HG02610 (cell line): Measurements from ENCODE around the gene RREB1.
"Not testable (repeated sequence)": the region's sequence is repeated elsewhere in the genome, so short reads cannot be mapped to it uniquely, and the experiment has no call there.

Source experiments
- ATAC-seq: cut with Tn5 transposase; IDR thresholded peaks from one replicate; pipeline ENCODE4 v1.9.1; 2021; ENCODE audit warnings: mild to moderate bottlenecking, moderate library complexity; ENCODE audit not compliant: unreplicated experiment

RREB1 gene

DNA sequence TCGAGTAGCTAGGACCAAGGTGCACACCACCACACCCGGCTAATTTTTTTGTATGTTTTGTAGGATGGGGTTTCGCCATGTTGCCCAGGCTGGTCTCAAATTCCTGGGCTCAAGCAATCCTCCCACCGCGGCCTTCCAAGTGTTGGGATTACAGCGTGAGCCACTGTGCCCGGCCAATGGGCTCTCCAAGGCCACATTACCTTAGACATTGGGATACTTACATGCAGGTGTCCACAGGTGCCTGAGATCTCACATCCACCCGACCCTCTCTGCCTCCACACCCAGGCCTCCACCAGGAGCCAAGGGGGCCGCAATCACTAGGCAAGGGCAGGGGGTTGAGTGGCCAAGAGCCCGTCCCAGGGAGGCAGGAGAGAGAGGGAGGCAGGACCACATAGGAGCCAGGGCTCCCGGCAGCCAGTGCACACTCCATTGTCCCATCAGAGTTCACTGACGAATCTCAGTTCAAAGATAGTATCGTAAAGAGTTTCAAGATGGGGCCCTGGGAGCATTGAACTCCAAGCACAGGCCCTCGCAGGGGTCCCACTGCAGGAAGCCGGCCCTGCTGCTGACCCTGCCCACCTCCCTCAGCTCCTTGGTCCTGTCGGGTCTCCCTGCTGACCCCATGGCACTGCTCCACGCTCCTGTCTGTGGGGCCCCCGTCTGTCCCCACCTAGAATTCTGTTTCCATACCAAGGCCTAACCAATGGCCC, 149.9 kb downstream of the RREB1 start:
- ATAC-seq = no peak

DNA sequence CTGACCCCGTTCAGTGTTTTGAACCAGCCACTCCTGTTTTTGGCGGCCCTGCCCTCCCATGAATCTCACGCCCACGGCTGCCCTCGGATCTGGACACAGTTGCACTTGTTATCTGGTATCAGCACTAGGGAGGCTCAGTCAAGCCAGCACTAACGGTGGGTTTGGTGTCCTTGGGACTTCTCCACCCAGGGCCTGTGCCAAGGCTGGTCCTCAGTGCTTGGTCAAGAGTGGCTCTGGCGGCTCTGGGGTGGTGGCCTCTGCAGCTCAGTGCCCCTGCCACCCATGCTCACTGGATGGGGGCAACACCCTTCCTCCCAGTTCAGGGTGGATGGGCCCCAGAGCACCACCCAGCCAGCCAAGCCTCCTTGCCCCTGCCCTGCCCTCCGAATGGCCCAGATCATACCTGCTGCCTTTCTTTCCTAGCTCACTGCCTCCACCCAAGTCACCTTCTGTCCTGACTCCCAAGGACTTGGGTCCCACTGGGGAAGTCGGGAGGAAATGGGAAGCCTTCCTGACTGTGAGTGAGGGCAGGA, 150.5 kb downstream of the RREB1 start:
- ATAC-seq = no peak

DNA sequence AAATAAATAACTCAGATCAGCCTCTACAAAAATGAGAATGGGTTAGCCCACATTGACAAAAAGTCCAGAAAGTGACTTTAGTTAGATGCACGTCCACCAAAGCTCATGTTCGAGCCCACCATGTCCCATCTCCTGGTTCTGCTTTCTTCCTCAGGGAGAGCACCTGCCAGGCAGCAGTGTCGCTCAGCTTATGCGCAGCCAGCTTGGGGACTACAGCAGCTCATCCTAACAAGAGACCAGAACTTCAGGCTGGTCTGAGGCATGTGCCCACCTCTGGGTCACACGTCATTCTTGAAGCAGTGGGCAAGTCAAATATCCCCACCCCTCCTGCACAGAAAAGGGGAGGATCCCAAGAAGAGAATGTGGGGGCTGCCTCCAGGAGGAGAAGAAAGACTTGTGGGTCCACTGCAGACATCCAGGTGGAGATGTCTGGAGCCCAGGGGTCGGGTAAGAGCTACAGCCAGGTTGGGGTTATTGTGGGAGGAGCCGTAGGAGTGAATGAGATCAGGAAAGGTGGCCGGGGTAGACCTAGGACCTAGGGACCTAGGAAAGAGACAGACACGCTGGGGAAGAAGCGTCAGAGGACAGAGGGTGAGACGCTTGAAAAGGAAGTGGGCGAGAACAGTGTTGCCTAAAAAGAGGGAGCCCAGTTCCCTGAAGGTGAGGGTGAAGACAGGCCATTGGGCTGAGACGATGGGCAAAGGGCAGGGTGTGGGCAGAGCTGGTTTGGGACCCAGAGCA, 152.7 kb downstream of the RREB1 start:
- ATAC-seq = no peak

DNA sequence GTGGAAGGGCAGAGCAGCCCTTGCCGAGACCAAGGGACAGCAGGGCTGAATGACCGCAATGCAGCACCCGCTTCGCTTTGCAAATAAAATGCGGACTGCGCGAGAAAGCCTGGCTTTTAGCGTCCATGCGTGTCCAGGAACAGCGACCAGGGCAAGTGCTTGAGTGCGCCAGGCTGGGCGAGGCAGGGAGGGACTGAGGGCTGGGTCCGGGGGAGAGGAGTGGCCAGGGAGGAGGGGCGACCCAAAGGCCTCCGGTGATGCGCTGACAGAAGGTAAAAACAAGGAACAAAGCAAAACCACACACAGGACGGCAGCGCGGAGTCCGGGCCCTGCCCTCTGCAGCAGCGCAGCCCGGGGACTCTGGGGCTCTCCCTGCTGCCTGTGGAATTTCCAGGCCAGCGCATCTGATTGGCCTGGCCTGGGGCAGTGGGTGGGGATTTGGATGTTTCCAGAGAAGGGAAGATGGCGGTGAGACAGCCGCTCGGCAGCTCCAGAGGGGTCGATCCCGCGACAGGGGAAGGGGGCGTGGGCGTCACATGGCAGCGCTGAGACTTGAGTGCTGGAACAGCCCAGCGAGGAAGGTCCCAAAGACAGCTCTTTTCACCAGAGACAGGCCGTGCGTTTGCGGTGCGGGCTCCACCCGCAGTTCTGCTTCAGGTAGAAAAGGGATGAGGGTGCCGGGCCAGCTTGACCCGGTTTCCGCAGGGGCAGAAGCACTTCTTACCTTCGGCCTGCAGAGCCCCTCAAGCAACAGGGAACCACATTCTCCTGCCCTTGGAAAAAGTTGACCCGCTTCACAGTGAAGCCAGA, 153.5 kb downstream of the RREB1 start:
- peak; percentile 93 for ATAC-seq

DNA sequence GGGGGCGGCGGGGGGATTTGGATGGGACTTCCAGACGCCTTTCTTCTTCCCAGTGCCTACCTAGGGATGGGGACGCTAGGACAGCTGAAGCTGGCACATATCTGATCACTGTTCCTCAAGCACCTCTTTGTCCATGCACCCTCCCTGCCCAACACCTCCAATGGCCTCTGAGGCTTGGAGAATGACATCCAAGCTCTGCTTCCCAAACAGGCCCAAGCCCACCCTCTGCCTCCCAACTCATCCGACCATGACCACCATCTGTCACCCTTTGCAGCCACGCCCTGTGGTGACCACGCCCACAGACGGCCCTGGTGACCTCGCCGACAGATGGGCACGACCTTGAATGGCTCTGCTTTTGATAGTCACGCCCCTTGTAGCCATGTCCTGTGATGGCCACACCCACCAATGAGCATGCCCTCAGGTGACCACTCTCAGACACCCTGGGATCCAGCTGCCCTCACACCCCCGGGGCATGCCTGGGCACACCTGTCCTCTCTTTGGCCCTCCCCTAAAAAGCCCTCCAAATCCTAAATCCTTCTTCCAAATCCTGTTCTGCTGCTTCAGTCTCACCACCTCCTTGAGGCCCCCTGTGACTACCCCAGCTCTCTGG, 154.2 kb downstream of the RREB1 start:
- ATAC-seq = no peak

DNA sequence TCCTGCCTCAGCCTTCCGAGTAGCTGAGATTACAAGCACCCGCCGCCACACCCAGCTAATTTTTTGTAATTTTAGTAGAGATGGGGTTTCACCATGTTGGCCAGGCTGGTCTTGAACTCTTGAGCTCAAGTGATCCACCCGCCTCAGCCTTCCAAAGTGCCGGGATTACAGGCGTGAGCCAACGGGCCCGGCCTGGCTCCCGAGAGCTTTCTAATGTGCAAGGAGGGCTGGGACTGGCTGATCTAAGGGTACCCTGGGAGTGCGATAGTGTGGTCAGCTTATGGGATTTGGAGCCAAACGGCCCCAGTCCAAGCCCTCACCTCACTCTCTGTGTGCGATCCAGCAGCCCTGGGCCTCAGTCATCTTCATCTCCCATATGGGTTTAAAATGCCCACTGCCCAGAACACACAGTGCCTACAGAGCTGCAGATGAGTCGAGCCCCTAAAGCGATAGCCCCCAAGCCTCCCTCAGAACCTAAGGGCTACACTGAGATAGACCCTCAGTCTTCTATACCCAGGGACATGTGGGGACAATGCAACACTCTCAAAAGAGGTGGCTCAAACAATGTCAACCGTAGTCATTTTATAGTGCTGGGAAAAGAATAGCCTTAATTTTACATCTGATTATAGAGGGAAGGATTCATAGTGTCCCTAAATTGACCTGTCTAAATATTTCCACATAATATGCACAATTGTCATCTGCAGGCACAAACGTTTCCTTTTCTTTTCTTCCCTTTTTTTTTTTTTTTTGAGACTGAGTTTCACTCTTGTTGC, 155.2 kb downstream of the RREB1 start:
- ATAC-seq = no peak

DNA sequence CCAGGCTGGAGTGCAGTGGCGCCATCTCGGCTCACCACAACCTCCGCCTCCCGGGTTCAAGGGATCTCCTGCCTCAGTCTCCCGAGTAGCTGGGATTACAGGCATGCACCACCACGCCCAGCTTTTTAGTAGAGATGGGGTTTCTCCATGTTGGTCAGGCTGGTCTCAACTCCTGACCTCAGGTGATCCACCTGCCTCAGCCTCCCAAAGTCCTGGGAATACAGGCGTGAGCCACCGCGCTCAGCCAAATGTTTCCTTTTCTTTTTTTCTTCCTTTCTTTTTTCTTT, 155.7 kb downstream of the RREB1 start:
- ATAC-seq = not testable (repeated sequence)

DNA sequence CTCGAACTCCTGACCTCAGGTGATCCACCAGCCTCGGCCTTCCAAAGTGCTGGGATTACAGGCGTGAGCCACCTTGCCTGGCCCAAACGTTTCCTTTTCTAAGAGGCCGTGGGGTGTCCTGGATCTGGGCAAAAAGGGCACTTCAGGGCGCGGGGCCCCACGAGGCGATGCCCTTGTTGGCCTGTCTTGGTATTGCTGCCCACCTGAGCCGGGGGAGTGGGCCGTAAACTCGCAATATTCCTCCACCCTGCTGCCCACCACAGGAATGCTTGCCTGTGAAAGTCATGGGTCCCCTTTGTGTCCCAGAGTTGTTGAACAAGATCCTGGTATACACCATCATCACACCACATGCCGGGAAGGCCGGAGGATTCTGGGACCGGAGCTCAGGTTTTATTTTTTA, 156.3 kb downstream of the RREB1 start:
- ATAC-seq = no peak

DNA sequence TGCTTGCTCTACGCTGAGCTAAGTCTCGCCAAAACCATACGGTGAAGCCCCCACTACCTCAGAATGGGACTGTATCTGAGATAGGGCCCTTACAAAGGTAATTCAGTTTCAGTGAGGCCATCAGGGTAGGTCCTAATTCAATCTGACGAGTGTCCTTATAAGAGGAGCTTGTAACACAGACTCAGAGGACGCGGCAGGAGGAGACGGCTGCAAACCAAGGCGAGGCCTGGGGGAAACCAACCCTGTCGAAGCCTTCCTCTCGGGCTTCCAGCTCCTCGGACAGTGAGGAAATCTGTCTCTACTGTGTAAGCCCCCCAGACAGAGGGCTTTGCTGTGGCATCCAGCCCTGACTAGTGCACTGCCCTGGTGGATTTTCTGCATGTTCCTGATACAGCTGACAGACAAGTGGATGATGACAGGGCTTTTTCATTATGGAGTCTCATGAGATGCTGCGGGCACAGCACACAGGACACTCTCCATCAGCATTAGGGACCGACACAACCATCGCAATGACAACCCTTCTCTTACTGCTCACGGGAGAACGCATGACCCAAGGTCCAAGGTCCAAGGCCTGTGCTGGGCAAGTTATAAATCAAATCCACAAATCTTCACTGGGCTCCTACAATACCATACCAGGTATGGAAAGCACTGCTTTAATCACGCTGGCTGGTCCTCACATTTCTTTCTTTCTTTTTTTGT, 157.1 kb downstream of the RREB1 start:
- no peak for ATAC-seq

DNA sequence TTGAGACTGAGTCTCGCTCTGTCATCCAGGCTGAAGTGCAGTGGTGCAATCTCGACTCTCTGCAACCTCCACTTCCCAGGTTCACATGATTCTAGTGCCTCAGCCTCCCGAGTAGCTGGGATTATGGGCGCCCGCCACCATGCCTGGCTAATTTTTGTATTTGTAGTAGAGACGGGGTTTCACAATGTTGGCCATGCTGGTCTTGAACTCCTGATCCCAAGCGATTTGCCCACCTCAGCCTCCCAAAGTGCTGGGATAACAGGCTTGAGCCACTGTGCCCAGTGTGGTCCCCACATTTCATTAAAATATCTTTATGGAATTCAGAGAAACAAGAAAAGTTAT, 157.6 kb downstream of the RREB1 start:
- not testable (repeated sequence) for ATAC-seq

DNA sequence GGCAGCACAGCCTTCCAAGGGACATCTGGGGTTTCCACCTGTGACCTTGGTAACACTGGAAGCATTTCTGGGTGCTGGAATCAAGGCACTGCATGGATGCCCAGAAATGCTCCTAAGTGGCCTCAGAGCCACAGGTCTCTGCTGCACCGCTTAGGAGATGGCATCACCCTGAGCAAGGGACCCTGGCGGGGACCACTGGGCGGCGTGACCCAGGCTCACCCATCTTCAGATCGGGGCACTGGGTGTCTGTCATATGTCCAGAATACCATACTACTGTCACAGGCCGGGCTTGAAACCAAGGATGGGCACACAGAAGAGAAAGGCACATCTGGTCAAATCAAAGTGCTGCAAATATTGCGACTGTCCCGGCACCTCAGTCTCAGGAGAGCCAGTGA, 159.3 kb downstream of the RREB1 start:
- ATAC-seq = no peak

DNA sequence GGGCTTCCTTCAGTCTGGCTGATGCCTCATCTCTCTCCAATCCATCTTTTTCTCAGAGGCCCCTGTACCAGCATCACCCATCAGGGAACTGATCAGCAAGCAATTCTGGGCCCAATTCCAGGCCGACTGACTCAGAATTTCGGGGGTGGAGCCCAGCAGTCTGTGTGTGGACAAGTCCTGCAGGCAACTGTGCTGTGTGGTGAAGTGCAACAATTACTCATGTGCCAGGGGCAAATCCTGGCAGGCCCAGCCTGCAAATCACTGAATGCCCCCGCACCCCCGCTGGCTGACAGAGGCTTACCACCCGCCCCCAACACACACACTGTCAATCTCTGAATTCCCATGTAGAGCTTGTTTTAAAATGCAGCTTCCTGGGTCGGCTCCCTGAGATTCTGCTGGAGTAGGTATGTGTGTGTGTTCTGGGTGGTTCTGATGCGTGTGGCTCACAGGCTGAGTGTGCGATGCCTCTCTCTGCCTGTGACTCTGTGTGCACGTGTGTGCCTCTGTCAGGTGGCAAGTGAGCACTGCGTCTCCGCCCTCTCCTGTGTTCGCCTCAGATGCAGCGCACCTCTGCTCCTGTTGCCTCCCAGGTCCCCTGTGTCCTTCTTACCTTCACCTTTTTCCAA, 159.8 kb downstream of the RREB1 start:
- ATAC-seq = no peak

DNA sequence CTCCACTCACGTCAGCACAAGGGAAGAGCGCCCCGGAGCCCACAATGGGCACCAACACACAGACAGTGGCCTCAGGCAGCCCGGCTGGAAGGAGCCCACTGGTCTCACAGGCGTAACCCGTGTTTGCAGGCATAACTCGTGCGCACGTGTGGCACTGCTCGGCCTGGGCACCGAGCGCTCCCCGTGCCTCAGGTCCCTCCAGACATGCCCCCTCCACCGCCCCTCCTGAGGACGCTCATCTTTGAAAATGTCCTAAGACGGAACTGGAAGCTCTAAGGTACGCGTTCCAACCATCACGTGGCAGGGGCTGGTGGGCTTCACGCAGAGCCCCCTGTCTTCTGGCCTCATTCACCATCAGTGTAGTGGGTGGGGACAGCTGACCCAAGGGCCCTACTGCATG, 160.6 kb downstream of the RREB1 start:
- ATAC-seq = no peak

DNA sequence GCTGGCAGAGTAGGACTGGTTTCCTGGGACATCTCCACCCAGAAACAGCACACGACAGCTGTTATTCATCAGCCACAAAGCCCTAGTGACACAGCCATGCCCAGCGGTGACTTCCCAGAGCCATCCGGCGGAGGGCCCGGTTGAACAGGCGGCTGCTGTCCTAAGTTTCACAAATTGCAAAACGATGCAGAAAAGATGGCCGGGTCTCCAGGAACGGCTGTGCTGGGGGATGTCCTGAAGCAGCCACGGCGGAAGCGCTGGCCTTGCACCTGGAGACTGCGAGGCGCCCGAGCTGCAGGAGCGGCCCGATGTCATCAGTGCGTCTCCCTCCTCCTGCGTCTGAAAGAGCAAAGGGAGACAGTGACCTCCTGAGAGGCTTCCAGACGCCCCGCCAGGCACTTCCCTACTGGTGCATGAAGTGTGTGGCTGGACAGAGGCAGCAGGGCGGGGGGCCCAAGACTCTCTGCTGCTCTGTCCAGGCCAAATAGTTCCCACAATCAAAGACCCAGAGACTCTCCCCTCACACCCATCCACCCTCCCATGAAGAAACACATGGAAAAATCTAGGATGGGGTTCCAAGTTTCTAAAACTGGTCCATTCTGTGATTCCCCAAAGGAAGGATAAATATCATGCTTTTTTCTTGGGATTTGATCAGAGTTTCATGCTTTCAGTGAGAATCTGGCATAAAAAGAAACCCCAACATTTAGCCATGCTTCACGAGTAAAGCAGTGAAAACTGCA, 161.2 kb downstream of the RREB1 start:
- no peak for ATAC-seq

DNA sequence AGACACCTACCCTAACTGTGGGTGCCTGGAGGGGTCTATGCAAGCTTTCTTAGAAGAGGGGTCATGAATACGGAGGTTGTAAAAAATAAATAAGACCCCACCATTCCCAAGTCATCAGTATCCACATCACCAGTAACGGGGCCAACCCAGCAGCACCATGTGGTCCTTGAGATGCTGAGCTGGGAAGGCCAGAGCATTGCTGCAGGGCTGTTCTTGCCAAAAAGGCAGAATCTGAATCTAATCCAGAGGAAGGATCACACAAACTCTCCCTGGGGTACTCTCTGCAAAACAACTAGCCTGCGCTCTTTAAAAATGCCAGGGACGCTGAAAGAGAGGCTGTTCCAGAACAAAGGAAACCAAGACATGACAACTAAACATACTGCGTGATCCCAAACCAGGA, 162.1 kb downstream of the RREB1 start:
- ATAC-seq = no peak

DNA sequence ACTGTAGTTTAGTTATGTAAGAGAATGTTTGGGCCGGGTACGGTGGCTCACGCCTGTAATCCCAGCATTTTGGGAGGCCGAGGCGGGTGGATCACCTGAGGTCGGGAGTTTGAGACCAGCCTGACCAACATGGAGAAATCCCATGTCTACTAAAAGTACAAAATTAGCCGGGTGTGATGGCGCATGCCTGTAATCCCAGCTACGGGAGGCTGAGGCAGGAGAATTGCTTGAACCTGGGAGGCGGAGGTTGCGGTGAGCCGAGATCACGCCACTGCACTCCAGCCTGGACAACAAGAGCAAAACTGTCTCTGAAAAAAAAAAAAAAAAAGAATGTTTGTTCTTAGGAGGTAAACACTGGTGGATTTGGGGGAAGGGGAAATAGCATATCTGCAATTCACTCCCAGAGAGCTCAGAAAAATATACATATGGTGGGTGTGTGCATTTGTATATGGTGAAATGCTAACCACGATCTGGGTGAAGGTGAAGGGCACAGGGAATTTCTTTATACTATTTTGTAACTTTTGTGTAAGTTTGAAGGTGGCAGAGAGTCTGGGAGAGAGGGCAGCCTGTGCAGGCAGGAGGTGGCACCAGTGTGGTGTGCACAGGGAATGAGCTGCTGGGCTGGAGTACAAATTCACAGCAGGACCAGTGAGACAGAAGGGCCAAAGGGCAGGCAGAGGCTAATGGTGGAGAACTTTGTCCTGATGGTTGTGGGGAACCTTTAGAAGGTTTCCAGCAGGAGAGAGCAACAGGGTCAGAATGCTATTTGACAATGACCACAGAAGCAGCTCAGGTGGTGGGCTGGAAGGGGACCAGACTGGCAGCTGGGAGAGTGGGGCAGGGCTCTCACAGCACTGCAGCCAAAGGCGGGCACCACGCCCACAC, 162.8 kb downstream of the RREB1 start:
- ATAC-seq = no peak

DNA sequence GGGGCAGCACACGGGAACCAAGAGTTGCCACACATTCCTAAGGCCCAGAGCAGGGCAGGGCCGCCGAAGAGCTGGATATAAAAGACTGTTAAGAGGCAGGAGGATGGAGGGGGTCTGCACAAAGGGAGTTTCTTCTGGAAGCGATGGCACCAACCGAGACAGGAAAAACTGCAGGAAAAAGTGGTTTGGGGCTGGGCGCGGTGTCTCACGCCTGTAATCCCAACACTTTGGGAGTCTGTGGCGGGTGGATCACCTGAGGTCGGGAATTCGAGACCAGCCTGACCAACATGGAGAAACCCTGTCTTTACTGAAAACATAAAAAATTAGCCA, 163.4 kb downstream of the RREB1 start:
- no peak for ATAC-seq

DNA sequence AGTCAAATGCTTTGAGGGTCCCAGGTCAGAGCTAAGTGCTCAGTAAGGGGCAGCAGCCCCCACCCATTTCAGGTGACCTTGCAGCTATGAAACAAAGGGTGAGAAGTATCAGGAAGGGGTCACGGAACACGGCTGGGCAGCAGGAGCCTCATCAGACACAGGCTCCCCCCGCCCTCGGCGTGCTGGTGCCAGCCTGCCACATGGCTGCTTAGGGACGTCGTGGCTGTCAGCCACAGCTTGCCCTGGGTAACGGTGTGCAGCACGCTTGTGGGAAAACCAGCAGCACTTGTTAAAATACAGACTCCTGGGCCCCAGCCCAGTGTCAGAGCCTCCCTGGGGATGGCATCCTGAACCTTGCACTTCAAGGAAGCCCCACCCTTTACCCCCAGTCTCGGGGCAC, 165.9 kb downstream of the RREB1 start:
- no peak for ATAC-seq
